Measurements from ENCODE around the gene TRIM17.

TRIM17 gene

GRCh38 chr1:228366866-228367741 lies 49.6 kb downstream of the TRIM17 start:
- no peak for DNase-seq (ENCODE audit: low read depth)

DNA sequence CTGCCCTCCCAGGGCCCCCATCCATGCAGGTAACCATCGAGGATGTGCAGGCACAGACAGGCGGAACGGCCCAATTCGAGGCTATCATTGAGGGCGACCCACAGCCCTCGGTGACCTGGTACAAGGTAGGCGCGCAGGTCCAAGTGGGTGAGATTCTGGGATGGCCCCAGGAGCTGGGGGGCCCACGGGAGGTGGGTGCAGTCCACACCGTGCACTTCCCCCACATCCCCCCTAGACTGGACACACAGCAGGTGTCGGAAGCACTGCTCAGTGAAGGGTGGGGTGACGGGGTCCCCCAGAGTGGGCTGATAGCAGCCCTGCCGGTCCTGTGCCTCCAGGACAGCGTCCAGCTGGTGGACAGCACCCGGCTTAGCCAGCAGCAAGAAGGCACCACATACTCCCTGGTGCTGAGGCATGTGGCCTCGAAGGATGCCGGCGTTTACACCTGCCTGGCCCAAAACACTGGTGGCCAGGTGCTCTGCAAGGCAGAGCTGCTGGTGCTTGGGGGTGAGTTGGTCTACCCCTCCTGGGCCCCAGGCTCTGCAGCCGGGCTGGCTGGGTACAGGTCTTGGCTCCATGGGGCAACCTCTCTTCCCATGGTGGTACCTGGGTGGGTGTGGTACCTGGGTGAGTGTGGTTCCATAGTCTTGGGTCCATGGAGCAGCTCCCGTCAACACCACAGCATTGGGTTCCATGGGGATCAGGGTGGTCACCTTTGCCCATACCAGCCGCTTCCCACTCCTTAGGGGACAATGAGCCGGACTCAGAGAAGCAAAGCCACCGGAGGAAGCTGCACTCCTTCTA lies 50.4 kb downstream of the TRIM17 start:
- no peak for DNase-seq (ENCODE audit: low read depth)

DNA sequence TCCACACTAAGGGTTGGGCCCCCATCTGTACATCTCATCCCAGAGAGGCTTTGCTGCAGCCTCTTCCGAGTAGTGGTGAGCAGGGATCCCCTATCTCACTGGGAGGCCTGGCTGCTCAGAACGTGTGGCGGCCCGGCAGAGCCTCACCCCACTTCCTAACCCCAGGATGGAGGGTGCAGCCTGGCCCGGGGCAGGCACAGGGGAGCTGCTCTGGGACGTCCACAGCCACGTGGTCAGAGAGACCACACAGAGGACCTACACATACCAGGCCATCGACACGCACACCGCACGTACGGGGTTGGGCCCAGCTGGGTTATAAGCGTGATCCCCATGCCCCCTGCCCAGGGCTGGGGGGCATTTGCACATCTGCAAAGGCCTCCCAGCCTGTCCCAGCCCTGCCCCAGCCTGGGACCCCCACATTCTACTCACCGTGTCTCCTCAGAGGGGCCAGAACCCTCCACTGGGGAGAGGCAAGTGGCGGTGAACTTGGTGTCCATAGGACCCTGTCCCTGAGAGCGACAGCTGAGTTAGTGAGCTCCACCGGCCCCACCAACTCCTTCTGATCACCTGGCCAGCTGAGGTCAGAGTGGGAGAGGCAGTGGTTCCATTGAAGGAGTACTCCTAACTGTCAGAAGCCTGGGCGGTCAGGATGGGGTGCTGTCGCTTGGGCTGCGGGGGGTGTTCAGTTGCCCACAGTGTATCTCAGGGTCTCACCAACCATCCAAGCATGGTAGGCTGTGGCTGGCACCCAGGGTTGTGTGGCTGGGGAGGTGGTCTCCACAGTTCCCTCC lies 51.2 kb downstream of the TRIM17 start:
- DNase-seq (ENCODE audit: low read depth), result no peak

DNA sequence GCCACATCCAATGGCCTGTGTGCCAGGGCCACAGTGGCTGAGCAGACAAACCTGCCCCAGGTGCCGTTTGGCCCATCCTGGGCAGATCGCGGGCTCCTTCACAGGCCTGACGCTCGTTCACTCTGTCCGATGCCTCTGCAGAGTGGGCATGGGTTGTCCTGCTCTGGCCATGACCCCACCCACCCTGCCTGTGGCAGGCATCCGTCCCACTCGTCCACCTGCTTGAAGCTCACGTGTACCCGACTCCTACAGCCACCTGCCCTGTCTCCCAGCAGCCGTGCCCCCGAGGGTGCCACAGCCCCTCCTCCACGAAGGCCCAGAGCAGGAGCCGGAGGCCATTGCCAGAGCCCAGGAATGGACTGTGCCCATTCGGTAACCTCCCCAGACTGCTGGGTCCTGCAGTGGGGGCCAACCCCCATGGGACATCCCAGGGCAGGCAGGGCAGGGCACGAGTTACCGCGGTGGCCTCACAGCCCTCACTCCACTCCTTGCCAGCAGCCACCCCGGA lies 51.9 kb downstream of the TRIM17 start:
- no peak for DNase-seq (ENCODE audit: low read depth)

DNA sequence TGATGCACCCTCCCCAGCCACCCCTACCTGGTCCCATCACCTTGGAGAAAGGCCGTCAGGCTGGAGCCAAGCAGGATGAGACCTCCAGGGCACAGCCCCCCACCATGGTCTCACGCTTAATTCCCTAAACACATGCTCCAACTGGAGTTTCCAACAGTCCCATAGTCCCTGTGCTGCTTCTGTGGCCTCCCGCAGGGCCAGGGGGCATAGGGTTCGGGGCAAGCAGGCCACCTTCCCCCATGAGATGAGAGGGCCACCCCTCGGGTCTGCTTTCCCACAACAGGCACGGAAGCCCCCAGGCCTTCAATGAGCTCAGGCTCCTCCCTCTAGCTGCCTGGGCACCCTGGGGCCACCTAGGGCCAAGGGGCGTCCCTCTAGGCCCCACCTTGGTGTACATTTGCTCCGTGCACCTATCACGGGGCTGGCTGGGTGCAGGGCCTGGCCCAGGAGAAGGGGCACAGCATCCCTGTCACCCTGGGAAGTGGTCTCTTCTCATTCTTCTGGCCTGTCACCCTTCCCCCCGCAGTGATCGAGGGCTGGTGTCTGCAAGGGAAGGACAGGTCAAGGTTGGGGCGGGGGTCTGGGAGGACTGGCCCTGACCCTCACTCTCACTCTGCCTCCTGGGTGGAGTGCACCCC lies 52.5 kb downstream of the TRIM17 start:
- no peak for DNase-seq (ENCODE audit: low read depth)

DNA sequence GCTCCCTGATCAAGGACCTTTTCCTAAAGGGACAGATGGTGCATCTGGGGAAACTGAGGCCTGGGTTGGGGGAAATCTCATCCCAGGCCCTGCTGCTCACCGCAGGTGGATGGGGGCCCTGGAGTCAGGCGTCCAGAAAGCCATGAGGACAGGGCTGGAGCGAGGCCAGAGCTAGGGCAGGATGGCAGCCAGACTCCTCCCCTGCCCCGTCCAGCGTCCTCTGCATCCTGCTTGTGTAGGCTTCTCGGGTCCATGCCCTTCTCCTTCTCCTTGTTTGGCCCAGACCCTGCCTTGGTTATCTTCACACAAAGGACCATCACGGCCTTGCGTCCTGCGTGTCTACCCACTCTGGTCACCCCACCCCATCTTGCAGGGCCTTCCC lies 53.0 kb downstream of the TRIM17 start:
- DNase-seq (ENCODE audit: low read depth), result no peak

DNA sequence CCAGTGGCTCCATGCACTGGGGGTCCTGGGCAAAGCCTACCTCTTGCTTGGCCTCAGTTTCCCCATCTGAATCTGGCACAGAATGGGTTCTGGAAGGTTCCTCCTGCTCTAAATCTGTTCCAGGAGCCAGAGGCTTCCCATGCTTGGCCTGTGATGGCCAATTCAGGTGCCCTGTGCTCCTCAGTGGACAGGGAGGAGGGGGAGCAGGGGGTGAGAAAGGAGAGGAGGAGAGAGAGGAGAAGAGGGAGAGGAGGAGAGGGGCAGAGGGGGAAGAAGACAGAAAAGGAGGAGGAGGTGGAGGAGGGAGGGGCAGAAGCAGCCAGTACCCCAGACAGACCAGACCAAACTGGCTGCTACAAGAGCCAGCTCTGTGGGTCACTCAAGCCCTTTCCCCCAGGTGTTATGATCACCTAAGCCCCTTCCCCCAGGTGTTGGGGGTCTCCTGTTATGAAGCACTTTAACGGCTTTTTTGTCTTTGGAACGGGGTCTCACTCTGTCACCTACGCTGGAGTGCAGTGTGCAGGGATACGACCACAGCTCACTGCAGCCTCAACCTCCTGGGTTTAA lies 53.7 kb downstream of the TRIM17 start:
- no peak for DNase-seq (ENCODE audit: low read depth)

DNA sequence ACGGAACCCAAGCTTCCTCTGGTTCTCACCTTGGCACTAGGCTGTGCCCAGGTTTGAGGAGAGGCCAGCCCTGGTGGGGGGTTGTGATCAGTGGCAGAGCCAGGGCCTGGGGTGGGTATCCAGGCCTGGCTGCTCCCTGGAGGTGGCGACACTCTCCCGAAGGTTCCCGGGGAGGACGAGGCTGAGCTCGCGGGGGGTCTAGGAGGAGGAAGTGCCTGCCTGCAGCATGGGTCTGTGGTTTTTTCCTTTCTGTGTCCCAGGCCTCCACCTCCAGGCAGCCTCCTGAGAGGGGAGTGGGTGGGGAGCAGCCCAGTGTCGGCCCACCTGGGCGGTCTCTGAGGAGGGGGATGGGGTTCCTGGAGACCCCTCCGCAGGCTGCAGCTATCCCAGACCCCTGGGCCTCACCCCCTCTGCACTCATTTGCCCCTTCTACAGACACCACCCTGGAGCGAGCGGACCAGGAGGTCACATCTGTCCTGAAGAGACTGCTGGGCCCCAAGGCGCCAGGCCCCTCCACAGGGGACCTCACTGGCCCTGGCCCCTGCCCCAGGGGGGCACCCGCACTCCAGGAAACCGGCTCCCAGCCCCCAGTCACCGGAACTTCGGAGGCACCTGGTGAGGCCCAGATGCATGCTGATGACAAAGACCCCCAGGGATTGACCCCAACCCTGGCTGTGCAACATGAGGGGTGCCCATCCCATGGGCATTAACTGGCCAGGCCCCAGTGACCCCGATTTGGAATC lies 54.3 kb downstream of the TRIM17 start:
- no peak for DNase-seq (ENCODE audit: low read depth)

GRCh38 chr1:228361314-228362140 lies 55.1 kb downstream of the TRIM17 start:
- DNase-seq (ENCODE audit: low read depth), result no peak

GRCh38 chr1:228360533-228361313 lies 55.9 kb downstream of the TRIM17 start:
- DNase-seq (ENCODE audit: low read depth), result no peak

GRCh38 chr1:228359613-228360532 lies 56.8 kb downstream of the TRIM17 start:
- DNase-seq (ENCODE audit: low read depth), result no peak

- DNase-seq (ENCODE audit: low read depth), result no peak
Observed at GRCh38 chr1:228358764-228359612, 57.7 kb downstream of the TRIM17 start.

DNA sequence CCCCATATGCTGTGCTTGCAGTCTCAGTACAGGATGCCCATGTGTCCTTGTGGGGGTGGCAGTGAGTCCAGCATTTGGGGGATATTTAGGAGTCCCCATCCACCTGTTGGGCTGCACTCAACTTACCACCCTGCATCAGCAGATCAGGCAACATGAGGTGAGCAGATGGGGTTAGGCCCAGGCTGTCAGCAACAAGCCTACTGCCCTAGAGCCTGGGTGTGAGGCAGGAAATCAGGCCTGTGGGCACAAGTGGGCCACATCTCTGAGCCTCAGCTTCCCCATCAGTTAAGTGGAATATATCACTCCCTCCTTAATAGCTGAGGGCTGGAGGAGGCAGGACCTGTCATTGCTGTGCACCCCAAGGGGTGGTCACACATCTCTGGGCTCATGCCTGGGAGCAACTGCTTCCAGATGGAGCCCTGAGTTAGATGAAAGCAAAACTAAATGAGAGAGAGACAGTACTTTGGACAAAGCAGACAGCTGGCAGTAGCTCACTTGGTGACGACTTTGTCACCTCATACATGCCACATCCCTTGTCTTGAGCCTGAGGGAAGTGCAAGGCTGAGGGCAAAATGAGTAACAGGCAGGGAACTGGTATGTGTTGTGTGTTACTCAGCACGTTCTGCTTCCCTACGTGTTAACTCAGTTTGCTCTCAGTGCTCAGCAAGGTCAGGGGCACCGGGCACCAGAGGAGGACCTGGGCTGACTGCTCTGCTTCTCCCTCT lies 58.5 kb downstream of the TRIM17 start:
- no peak for DNase-seq (ENCODE audit: low read depth)

Measured in stromal cell of bone marrow (primary cell).